Transverse colon (tissue), 4 donors: Measurements from ENCODE around the gene DCANP1. TPM values are rescaled to one million over a fixed set of nuclear protein-coding genes. Genes with fewer than 3 reads are reported as not detected.

ENCODE experiments used
- DNase-seq: peaks from one replicate; pipeline ENCODE4 v3.0.0-alpha.2; 2019
- H3K27ac ChIP-seq, 4 donors: fragments of 200-600 bp; sonication (generic); 2 replicates each; pipeline ENCODE4 v1.5.1; 2016 to 2018; ENCODE audit warnings: inconsistent platforms in 4 of 4
- H3K27me3 ChIP-seq: fragments of 200-600 bp; sonication (generic); 2 replicates; pipeline ENCODE4 v1.5.1; 2017; ENCODE audit warnings: inconsistent platforms
- H3K36me3 ChIP-seq, 4 donors: fragments of 200-600 bp; sonication (generic); 2 replicates each; pipeline ENCODE4 v1.5.1; 2017 to 2019; ENCODE audit warnings: inconsistent platforms in 4 of 4
- H3K4me1 ChIP-seq, 4 donors: fragments of 200-600 bp; sonication (generic); 2 replicates each; pipeline ENCODE4 v1.5.1; 2017 to 2020; ENCODE audit warnings: inconsistent platforms in 4 of 4
- H3K4me3 ChIP-seq, 4 donors: fragments of 200-600 bp; sonication (generic); 1 replicate in 1 of 4; 2 replicates in 3 of 4; pipeline versions ENCODE4 v1.5.1 to v1.6.1; 2017 to 2019; ENCODE audit warnings: inconsistent platforms in 4 of 4
- H3K9me3 ChIP-seq, 2 donors: fragments of 200-600 bp; sonication (generic); 2 replicates each; pipeline ENCODE4 v1.5.1; 2017 to 2019; ENCODE audit warnings: inconsistent platforms in 2 of 2
- EP300 ChIP-seq: sonication (generic); formaldehyde crosslinking; IDR thresholded peaks from one replicate; pipeline ENCODE4 v1.6.1; 2017; ENCODE audit warnings: antibody characterized with exemption, low read depth
- POLR2A ChIP-seq: fragments of 450-650 bp; IDR thresholded peaks from one replicate; pipeline ENCODE4 v1.6.1; 2016; ENCODE audit warnings: antibody characterized with exemption, mild to moderate bottlenecking, moderate library complexity
- POLR2AphosphoS5 ChIP-seq, 3 donors: sonication (generic); formaldehyde crosslinking; IDR thresholded peaks; one replicate each; pipeline ENCODE4 v1.6.1; 2016; ENCODE audit warnings: antibody characterized with exemption in 3 of 3
- WGBS, 2 donors: methylation state at CpG; one replicate each; pipeline ENCODE4 v1.1.5; 2018; ENCODE audit warnings: low coverage in 1 of 2; 5-methylcytosine and 5-hydroxymethylcytosine counted together
- in situ Hi-C, 4 donors: fragments of 200-750 bp; cut with MboI; loops; one replicate each; pipeline versions ENCODE4 v1.15.0 to v1.15.1; 2017; ENCODE audit warnings: low sequenced_read_pairs in 3 of 4, low pct_ligation_motif_present in 1 of 4, low pct_unique_long_range_greater_than_20kb in 1 of 4
- intact Hi-C: fragments of 100-400 bp; cut with DNase I; formaldehyde crosslinking; loops from one replicate; pipeline ENCODE4 v1.15.1; 2023; ENCODE audit warnings: low total_unique reads
- total RNA-seq, 4 donors: library from RNA; depleted of rRNA; stranded (reverse); fragments of >200 nt; gene quantifications; one replicate each; pipeline ENCODE4 v1.1.0, GENCODE V29; 2016
- TF ChIP-seq, protein P1 (sequence below), 5 experiments: fragments of 200-600 bp in 3 of 5; fragments of 450-650 bp in 2 of 5; sonication (generic) in 3 of 5; IDR thresholded peaks; 1 replicate in 2 of 5; 2 replicates in 3 of 5; pipeline ENCODE4 v1.5.1; 2016 to 2017; ENCODE audit warnings: antibody characterized with exemption in 5 of 5, inconsistent platforms in 3 of 5, mild to moderate bottlenecking in 2 of 5, moderate library complexity in 1 of 5

The DCANP1 gene
- total RNA-seq, 4 donors from 2014 or later, result 0.95 TPM; not detected in 3

DNA sequence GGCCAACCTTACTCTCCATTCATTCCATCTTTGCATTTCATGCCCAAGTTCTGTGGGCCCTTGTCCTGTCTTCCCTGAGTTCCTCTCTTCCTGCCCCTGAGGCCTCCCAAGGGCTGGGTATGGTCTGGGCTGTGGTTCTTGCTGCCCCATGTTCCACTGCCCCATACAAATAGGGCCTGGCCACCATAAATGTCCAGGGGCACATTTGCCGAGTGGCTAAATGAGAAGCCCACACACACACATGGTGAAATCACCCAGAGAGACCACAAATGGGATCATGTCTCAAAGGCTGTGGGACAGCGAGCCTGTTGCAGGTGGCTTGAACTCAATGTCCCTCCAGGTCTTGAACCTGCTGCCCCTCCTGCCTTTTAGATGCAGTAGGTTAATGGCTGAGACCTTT is 3.8 kb upstream of the DCANP1 start:
- no peaks in the 10 kb centered on the region for H3K4me1 ChIP-seq
- WGBS, 2 donors, result 84% methylated on average over 2 of the region's 2 CpGs; no CpG with 5 or more reads in 1 of the 2 donors
- no peaks in the 10 kb centered on the region for H3K9me3 ChIP-seq
- no peak for DNase-seq
- in situ Hi-C loops (loop anchor here in 2 of 4 donors (25.0 kb wide), 1 partner anchor 386 kb away; the partner anchor contains the start of gene SLC25A48 (in 2 of the 2)), intact Hi-C loops (no loop called here)
- TF ChIP-seq, protein P1, sequence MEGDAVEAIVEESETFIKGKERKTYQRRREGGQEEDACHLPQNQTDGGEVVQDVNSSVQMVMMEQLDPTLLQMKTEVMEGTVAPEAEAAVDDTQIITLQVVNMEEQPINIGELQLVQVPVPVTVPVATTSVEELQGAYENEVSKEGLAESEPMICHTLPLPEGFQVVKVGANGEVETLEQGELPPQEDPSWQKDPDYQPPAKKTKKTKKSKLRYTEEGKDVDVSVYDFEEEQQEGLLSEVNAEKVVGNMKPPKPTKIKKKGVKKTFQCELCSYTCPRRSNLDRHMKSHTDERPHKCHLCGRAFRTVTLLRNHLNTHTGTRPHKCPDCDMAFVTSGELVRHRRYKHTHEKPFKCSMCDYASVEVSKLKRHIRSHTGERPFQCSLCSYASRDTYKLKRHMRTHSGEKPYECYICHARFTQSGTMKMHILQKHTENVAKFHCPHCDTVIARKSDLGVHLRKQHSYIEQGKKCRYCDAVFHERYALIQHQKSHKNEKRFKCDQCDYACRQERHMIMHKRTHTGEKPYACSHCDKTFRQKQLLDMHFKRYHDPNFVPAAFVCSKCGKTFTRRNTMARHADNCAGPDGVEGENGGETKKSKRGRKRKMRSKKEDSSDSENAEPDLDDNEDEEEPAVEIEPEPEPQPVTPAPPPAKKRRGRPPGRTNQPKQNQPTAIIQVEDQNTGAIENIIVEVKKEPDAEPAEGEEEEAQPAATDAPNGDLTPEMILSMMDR (IDR thresholded peaks at IDR 0.05), result no peak
- TF ChIP-seq EP300 (no peak), POLR2A (no peak), POLR2AphosphoS5 (IDR thresholded peaks at IDR 0.05) (no peak)
- no peaks in the 10 kb centered on the region for H3K27me3 ChIP-seq
- H3K4me3 ChIP-seq, result no peak overlapping the region
- no peak overlapping the region for H3K27ac ChIP-seq
- no peaks in the 10 kb centered on the region for H3K36me3 ChIP-seq

DNA sequence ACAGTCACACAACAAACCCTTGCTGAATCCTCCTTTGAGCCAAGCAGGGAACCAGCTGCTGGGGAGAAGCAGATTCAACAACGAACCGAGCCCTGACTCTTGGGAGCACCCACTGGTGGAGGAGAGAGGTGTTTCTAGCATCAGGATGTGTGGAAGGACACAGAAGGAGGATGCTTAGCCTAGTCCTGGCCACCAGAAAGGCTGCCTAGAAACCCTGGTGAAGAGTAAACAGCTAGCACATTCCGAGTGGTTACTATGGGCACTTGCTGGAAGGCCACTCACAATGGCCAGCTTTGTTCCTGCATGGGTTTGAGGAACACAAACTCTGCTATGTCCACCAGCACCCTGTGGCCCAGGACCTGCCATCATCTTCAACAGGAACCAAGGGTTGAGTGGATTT is 3.2 kb upstream of the DCANP1 start:
- 58% methylated on average over 3 of the region's 3 CpGs; no CpG with 5 or more reads in 1 of the 2 donors for WGBS, 2 donors
- Histone ChIP-seq H3K27ac (no peak overlapping the region), H3K27me3 (no peaks in the 10 kb centered on the region), H3K36me3 (no peaks in the 10 kb centered on the region), H3K4me3 (no peak overlapping the region), H3K9me3 (no peaks in the 10 kb centered on the region), H3K4me1 (no peaks in the 10 kb centered on the region)
- intact Hi-C loops (no loop called here), in situ Hi-C loops (loop anchor here in 2 of 4 donors (25.0 kb wide), 1 partner anchor 387 kb away; the partner anchor contains the start of gene SLC25A48 (in 2 of the 2))
- no peak for DNase-seq
- TF ChIP-seq POLR2AphosphoS5 (IDR thresholded peaks at IDR 0.05) (no peak), POLR2A (no peak), EP300 (no peak)
- TF ChIP-seq, protein P1 (IDR thresholded peaks at IDR 0.05), result no peak

DNA sequence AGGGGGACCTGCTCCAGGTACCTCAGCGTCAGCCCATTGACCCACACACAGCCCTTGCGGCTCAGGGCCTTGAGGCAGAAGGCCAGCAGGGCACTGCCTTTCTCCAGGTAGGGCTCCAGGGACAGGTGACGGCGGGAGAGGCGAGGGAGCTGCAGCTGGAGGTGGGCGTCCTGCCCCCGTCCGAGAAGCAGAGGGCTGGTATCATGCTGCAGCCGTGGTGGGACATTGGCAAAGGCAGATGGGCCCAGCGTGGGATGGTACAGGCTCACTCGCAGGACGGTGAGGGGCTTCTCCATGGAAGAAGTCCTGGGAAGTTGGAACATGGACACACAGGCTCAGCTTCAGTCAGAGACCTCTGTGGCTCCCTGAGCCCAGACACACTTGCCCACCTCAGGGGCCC is 2.5 kb upstream of the DCANP1 start:
- Histone ChIP-seq H3K4me1 (no peaks in the 10 kb centered on the region), H3K4me3 (no peak overlapping the region), H3K27ac (no peak overlapping the region), H3K36me3 (no peaks in the 10 kb centered on the region), H3K9me3 (no peaks in the 10 kb centered on the region), H3K27me3 (no peaks in the 10 kb centered on the region)
- in situ Hi-C loops (loop anchor here in 2 of 4 donors (25.0 kb wide), 1 partner anchor 388 kb away; the partner anchor contains the start of gene SLC25A48 (in 2 of the 2)), intact Hi-C loops (no loop called here)
- TF ChIP-seq POLR2A (no peak), EP300 (no peak)
- WGBS, 2 donors, result 90% methylated on average over 12 of the region's 12 CpGs; no CpG with 5 or more reads in 1 of the 2 donors
- DNase-seq, result no peak

DNA sequence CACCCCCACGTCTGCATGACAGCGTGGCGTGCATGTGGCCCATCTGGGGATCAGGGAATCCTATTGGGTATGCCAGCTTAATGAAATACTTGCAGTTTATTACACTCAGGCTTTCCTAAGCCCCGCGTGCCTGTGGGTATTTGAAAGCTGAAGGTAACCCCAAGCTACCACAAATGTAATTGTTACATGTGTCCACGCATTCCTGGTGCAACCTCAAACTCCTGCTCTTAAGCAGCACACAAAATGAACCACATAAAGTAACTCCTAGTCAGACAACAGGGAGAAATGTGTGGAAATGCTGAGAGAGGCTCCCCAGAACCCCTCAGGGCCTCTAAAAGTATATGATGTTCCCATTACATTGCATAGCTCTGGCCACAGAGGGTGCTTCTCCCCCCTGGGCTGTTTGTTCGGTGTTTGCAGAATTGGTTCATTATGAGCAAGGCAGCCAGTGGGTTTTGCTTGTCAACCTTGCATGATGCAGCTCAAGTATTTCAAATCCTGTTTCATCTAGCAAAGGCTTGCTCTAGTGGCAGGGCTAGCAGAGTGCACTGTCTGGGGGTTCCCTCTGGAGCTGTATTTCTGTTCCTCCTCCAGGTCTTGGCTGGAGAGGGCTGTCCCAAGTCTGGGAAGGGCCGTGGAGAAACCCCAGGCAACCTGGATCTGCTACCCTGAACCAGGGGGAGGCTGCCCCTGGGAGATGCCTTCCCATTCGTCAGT is 1.8 kb upstream of the DCANP1 start:
- in situ Hi-C loops (no loop called here), intact Hi-C loops (no loop called here)
- H3K27ac ChIP-seq, result no peak overlapping the region
- H3K9me3 ChIP-seq, result no peaks in the 10 kb centered on the region
- TF ChIP-seq, protein P1 (IDR thresholded peaks at IDR 0.05), result no peak
- no peak for TF ChIP-seq POLR2A
- no peaks in the 10 kb centered on the region for H3K4me1 ChIP-seq
- DNase-seq, result no peak
- H3K27me3 ChIP-seq, result no peaks in the 10 kb centered on the region
- WGBS, 2 donors, result 74 to 85% methylated on average over 3 to 9 of the region's 9 CpGs
- H3K4me3 ChIP-seq, result no peak overlapping the region
- no peaks in the 10 kb centered on the region for H3K36me3 ChIP-seq
